Panc1 (cell line): ENCODE results near the gene ADCYAP1R1.

ENCODE experiments used
- CTCF ChIP-seq: fragments of 450-650 bp; IDR thresholded peaks from 2 replicates; pipeline ENCODE4 v1.5.1; 2017; ENCODE audit warnings: mild to moderate bottlenecking
- POLR2AphosphoS5 ChIP-seq: IDR thresholded peaks from 2 replicates; pipeline ENCODE4 v1.6.1; 2012; ENCODE audit warnings: mild to moderate bottlenecking, low read depth, low read length, moderate library complexity
- REST ChIP-seq, 2 experiments: IDR thresholded peaks; 2 replicates each; pipeline ENCODE4 v1.6.1; 2011 to 2012; ENCODE audit warnings: low read depth in 2 of 2, control low read depth in 1 of 2, low read length in 1 of 2, mild to moderate bottlenecking in 1 of 2, moderate library complexity in 1 of 2; ENCODE audit not compliant: insufficient read depth in 1 of 2
- SIN3A ChIP-seq: IDR thresholded peaks from 2 replicates; pipeline ENCODE4 v1.6.1; 2012; ENCODE audit warnings: low read depth, mild to moderate bottlenecking, low read length, moderate library complexity, borderline replicate concordance; ENCODE audit not compliant: insufficient read depth

GRCh38 chr7:31098642-31099360 is 46.7 kb downstream of the ADCYAP1R1 start:
- TF ChIP-seq CTCF: no peak
- no peak for TF ChIP-seq SIN3A
- TF ChIP-seq REST (IDR thresholded peaks at IDR 0.05; ENCODE audit: insufficient read depth in 1 of 2, low read depth in 2 of 2, low read length in 1 of 2): no peak
- no peak for TF ChIP-seq POLR2AphosphoS5
